Caco-2 (cell line): ENCODE data around the gene CEP85L. TPM values are rescaled to one million over a fixed set of nuclear protein-coding genes. Genes with fewer than 3 reads are reported as not detected.
A peak's percentile ranks its signal among the peaks of the same experiment; 100 is the strongest.

Source experiments
- BruUV-seq: library from RNA; stranded (reverse); fragments of 400-500 nt; replicated peaks from 2 replicates; lab custom pipeline; 2021; lab: Mats Ljungman, UMichigan
- CTCF ChIA-PET: fragments of 300-600 bp; sonication (Branson Sonifier 250); formaldehyde crosslinking; loops from one replicate; lab custom pipeline; 2022; ENCODE audit warnings: antibody characterized with exemption; lab: Charles Lee
- POLR2A ChIA-PET: fragments of 300-600 bp; sonication (Branson Sonifier 250); formaldehyde crosslinking; loops from one replicate; lab custom pipeline; 2022; ENCODE audit warnings: antibody characterized with exemption; lab: Charles Lee
- DNase-seq, 2 experiments: peaks; one replicate each; pipeline versions ENCODE4 v3.0.0 to v3.0.0-alpha.2; 2020 to 2022
- H3K27me3 ChIP-seq: replicated peaks from 2 replicates; pipeline ENCODE4 v1.6.0; 2011; ENCODE audit warnings: low read length; ENCODE audit not compliant: control insufficient read depth, insufficient read depth
- H3K36me3 ChIP-seq: 2 replicates; pipeline ENCODE4 v1.5.1; 2011; ENCODE audit warnings: low read length; ENCODE audit not compliant: control insufficient read depth, insufficient read depth
- H3K4me1 ChIP-seq: fragments of 250-450 bp; sonication (Bioruptor Pico); 2 replicates; pipeline ENCODE4 v1.5.1; 2020; ENCODE audit warnings: mild to moderate bottlenecking
- H3K4me3 ChIP-seq: 2 replicates; pipeline ENCODE4 v1.5.1; 2011; ENCODE audit warnings: low read depth, mild to moderate bottlenecking, control low read depth, low read length
- H3K9me3 ChIP-seq: fragments of 250-450 bp; sonication (Bioruptor Pico); 2 replicates; pipeline ENCODE4 v1.5.1; 2020; ENCODE audit warnings: mild to moderate bottlenecking, moderate library complexity
- H3K27ac Mint-ChIP-seq: one replicate; pipeline ENCODE4 v1.8.0; 2022; ENCODE audit warnings: mixed read lengths; ENCODE audit not compliant: unreplicated experiment
- H3K27me3 Mint-ChIP-seq: one replicate; pipeline ENCODE4 v1.8.0; 2022; ENCODE audit warnings: mixed read lengths; ENCODE audit not compliant: insufficient read depth, unreplicated experiment
- H3K36me3 Mint-ChIP-seq: one replicate; pipeline ENCODE4 v1.8.0; 2022; ENCODE audit warnings: mild to moderate bottlenecking, mixed read lengths; ENCODE audit not compliant: insufficient read depth, unreplicated experiment
- H3K4me1 Mint-ChIP-seq: one replicate; pipeline ENCODE4 v1.8.0; 2022; ENCODE audit warnings: low read depth, mixed read lengths; ENCODE audit not compliant: unreplicated experiment
- H3K4me3 Mint-ChIP-seq: one replicate; pipeline ENCODE4 v1.8.0; 2022; ENCODE audit warnings: mild to moderate bottlenecking, moderate library complexity, mixed read lengths; ENCODE audit not compliant: unreplicated experiment
- H3K9me3 Mint-ChIP-seq: one replicate; pipeline ENCODE4 v1.8.0; 2022; ENCODE audit warnings: mixed read lengths; ENCODE audit not compliant: unreplicated experiment
- intact Hi-C: fragments of 100-400 bp; cut with micrococcal nuclease; formaldehyde crosslinking; loops from one replicate; pipeline ENCODE4 v1.10.0; 2022; ENCODE audit not compliant: unreplicated experiment
- total RNA-seq: library from RNA; stranded (reverse); gene quantifications from 2 replicates; pipeline ENCODE4 v1.2.3, GENCODE V29; 2022
- TF ChIP-seq, protein P1 (sequence below), 2 experiments: fragments of 200-600 bp in 1 of 2; IDR thresholded peaks; 1 replicate in 1 of 2; 2 replicates in 1 of 2; pipeline versions ENCODE4 v1.5.1 to v1.8.0; 2011 to 2022; ENCODE audit warnings: antibody characterized with exemption in 1 of 2, control low read depth in 1 of 2, inconsistent platforms in 1 of 2, low read depth in 1 of 2, low read length in 1 of 2, mild to moderate bottlenecking in 1 of 2, moderate library complexity in 1 of 2; ENCODE audit not compliant: insufficient read depth in 1 of 2, severe bottlenecking in 1 of 2, unreplicated experiment in 1 of 2

CEP85L gene
- total RNA-seq, 1 experiment from 2014 or later = 0.29 TPM

DNA sequence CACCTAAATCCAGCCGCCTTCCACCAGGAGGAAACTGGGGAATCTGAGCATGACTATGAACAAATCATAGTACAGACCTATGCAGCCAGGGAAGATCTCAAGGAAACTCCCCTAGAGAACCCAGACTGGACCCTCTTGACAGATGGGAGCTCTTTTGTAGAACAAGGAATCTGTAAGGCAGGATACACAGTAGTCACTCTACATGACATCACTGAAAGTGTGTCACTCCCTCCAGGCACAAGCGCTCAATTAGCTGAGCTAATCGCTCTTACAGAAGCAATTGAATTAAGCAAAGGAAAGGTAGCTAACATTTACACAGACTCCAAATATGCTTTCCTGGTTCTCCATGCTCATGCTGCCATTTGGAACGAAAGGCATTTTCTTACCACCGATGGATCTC lies 66.5 kb downstream of the CEP85L start:
- H3K4me1 ChIP-seq = no peaks in the 10 kb centered on the region
- DNase-seq = no peak
- no peaks in the 10 kb centered on the region for H3K4me1 Mint-ChIP-seq
- H3K36me3 Mint-ChIP-seq = no peaks in the 10 kb centered on the region
- intact Hi-C loops = no loop called here
- H3K9me3 ChIP-seq = no peaks in the 10 kb centered on the region
- POLR2A ChIA-PET = no interaction called here
- H3K4me3 ChIP-seq = no peak overlapping the region
- H3K36me3 ChIP-seq = no peaks in the 10 kb centered on the region
- no peaks in the 10 kb centered on the region for H3K9me3 Mint-ChIP-seq
- no peak overlapping the region for H3K4me3 Mint-ChIP-seq
- peaks cover 4% of the 10 kb centered on the region for H3K27me3 Mint-ChIP-seq
- no peak overlapping the region for H3K27ac Mint-ChIP-seq
- BruUV-seq = no TSS peak
- CTCF ChIA-PET = no interaction called here
- no peaks in the 10 kb centered on the region for H3K27me3 ChIP-seq
- TF ChIP-seq, protein P1, sequence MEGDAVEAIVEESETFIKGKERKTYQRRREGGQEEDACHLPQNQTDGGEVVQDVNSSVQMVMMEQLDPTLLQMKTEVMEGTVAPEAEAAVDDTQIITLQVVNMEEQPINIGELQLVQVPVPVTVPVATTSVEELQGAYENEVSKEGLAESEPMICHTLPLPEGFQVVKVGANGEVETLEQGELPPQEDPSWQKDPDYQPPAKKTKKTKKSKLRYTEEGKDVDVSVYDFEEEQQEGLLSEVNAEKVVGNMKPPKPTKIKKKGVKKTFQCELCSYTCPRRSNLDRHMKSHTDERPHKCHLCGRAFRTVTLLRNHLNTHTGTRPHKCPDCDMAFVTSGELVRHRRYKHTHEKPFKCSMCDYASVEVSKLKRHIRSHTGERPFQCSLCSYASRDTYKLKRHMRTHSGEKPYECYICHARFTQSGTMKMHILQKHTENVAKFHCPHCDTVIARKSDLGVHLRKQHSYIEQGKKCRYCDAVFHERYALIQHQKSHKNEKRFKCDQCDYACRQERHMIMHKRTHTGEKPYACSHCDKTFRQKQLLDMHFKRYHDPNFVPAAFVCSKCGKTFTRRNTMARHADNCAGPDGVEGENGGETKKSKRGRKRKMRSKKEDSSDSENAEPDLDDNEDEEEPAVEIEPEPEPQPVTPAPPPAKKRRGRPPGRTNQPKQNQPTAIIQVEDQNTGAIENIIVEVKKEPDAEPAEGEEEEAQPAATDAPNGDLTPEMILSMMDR (IDR thresholded peaks at IDR 0.05; ENCODE audit: insufficient read depth in 1 of 2, low read depth in 1 of 2, low read length in 1 of 2, severe bottlenecking in 1 of 2, unreplicated experiment in 1 of 2) = no peak

DNA sequence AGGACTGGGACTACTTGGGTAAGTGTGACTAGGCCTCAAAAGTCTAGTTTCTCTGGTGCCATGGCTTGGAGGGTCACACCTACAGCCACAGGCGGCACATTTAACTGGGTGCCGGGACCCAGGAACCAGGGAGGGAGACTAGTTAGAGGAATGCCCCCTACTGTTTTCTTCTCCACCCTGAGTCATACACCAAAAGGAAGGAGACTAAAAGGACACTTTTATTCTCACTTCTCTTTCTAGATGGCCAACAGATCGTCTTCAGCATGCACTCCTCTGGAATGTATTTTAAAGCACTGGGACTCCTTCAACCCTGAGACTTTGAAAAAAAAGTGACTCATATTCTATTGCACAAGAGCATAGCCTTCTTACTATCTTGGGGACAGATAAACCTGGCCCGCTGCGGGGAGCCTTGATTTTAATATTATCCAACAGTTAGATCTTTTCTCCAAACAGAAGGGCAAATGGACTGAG lies 69.9 kb downstream of the CEP85L start:
- Histone ChIP-seq H3K9me3 (no peaks in the 10 kb centered on the region), H3K36me3 (no peaks in the 10 kb centered on the region), H3K27me3 (no peaks in the 10 kb centered on the region), H3K4me1 (no peaks in the 10 kb centered on the region), H3K4me3 (no peak overlapping the region)
- BruUV-seq = no TSS peak
- TF ChIP-seq, protein P1 (IDR thresholded peaks at IDR 0.05; ENCODE audit: insufficient read depth in 1 of 2, low read depth in 1 of 2, low read length in 1 of 2, severe bottlenecking in 1 of 2, unreplicated experiment in 1 of 2) = no peak
- ChIA-PET POLR2A (no interaction called here), CTCF (no interaction called here)
- Mint-ChIP-seq H3K36me3 (no peaks in the 10 kb centered on the region), H3K4me3 (no peak overlapping the region), H3K9me3 (no peaks in the 10 kb centered on the region), H3K27me3 (no peaks in the 10 kb centered on the region), H3K4me1 (no peaks in the 10 kb centered on the region), H3K27ac (no peak overlapping the region)
- intact Hi-C loops = loop anchor here (2.0 kb wide), 1 partner anchor 741 kb away; no protein-coding TSS in a partner anchor
- DNase-seq = no peak

DNA sequence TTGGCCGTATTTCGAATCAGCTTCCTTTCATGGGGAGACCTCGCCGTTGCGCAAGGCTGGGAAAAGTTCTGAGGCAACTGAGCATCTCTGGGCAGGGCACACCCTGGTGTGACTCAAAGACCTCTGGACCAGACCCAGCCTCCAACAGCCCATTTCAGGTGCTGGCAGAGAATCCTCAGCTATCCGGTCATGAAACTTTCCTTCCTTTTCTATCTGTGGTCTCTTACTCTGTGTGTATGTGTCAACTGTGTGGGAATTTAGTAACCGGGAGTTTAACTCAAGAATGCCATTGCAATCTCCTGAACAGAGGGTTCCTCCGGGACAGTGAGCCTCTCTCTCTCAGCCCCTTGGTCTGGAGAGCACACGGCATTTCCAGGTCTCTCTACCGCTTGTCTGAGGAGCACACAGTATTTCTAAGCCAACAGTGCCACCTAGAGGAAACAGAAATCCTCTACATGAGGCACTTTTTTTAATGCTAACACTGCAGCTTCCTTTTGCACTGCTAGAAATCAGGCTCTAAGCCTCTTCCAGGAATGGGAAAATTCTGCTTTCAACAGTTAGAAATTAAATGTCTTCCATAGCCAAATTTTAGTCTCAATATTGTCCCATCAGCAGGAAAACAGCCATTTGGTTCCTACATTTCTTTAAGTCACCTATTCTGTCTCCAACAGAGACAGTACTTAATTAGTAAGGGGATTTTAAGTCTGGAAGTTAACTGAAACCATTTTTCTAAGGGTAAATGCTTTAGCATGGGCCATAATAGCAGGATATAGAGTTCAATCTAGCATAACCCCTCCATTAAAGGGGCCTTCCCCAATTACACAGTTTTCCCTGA lies 70.6 kb downstream of the CEP85L start:
- CTCF ChIA-PET = interaction anchor here (0.6 kb wide), 1 partner anchor 15 kb away, joined by 3 read pairs; no protein-coding TSS in a partner anchor

More for the DNA sequence above, 70.6 kb downstream of the CEP85L start:
- H3K36me3 ChIP-seq = no peaks in the 10 kb centered on the region
- peak; percentile 39 to 50 for DNase-seq
- no TSS peak for BruUV-seq
- intact Hi-C loops = loop anchor here (1.0 to 2.0 kb wide), 3 partner anchors 16 to 740 kb away; no protein-coding TSS in a partner anchor
- H3K4me3 ChIP-seq = no peak overlapping the region
- H3K27me3 ChIP-seq = no peaks in the 10 kb centered on the region
- H3K27me3 Mint-ChIP-seq = no peaks in the 10 kb centered on the region
- H3K27ac Mint-ChIP-seq = no peak overlapping the region
- H3K36me3 Mint-ChIP-seq = no peaks in the 10 kb centered on the region
- H3K4me3 Mint-ChIP-seq = no peak overlapping the region
- TF ChIP-seq, protein P1 (IDR thresholded peaks at IDR 0.05; ENCODE audit: insufficient read depth in 1 of 2, low read depth in 1 of 2, low read length in 1 of 2, severe bottlenecking in 1 of 2, unreplicated experiment in 1 of 2) = peak; percentile 54 to 62
- H3K4me1 Mint-ChIP-seq = no peaks in the 10 kb centered on the region
- POLR2A ChIA-PET = no interaction called here
- H3K4me1 ChIP-seq = no peaks in the 10 kb centered on the region
- no peaks in the 10 kb centered on the region for H3K9me3 ChIP-seq
- H3K9me3 Mint-ChIP-seq = no peaks in the 10 kb centered on the region
